ENCODE measurements around the gene DPYD.

DPYD gene

GRCh38 chr1:97837161-97837560 is 83.7 kb downstream of the DPYD start:
- DNase-seq (ENCODE audit: low read depth) = no peak

GRCh38 chr1:97834899-97835298 is 85.9 kb downstream of the DPYD start:
- DNase-seq (ENCODE audit: low read depth) = no peak

GRCh38 chr1:97833881-97834280 is 87.0 kb downstream of the DPYD start:
- DNase-seq (ENCODE audit: low read depth) = no peak

GRCh38 chr1:97832481-97832880 is 88.4 kb downstream of the DPYD start:
- DNase-seq (ENCODE audit: low read depth) = no peak

GRCh38 chr1:97827887-97828286 is 92.9 kb downstream of the DPYD start:
- no peak for DNase-seq (ENCODE audit: low read depth)

- no peak for DNase-seq (ENCODE audit: low read depth)
Observed at GRCh38 chr1:97826820-97827219, 94.0 kb downstream of the DPYD start.

GRCh38 chr1:97824624-97825023 is 96.2 kb downstream of the DPYD start:
- DNase-seq (ENCODE audit: low read depth) = no peak

- no peak for DNase-seq (ENCODE audit: low read depth)
Observed at GRCh38 chr1:97824200-97824599, 96.6 kb downstream of the DPYD start.

- DNase-seq (ENCODE audit: low read depth) = no peak
Observed at GRCh38 chr1:97820470-97821188, 100.2 kb downstream of the DPYD start.

GRCh38 chr1:97816927-97817326 is 103.9 kb downstream of the DPYD start:
- DNase-seq (ENCODE audit: low read depth) = no peak

- no peak for DNase-seq (ENCODE audit: low read depth)
Observed at GRCh38 chr1:97814804-97815203, 106.0 kb downstream of the DPYD start.

- DNase-seq (ENCODE audit: low read depth) = no peak
Observed at GRCh38 chr1:97814121-97814520, 106.7 kb downstream of the DPYD start.

- DNase-seq (ENCODE audit: low read depth) = no peak
Observed at GRCh38 chr1:97812076-97812475, 108.8 kb downstream of the DPYD start.

GRCh38 chr1:97806996-97807520 is 113.8 kb downstream of the DPYD start:
- no peak for DNase-seq (ENCODE audit: low read depth)

- no peak for DNase-seq (ENCODE audit: low read depth)
Observed at GRCh38 chr1:97806326-97806725, 114.5 kb downstream of the DPYD start.

GRCh38 chr1:97805093-97805492 is 115.7 kb downstream of the DPYD start:
- DNase-seq (ENCODE audit: low read depth) = no peak

- no peak for DNase-seq (ENCODE audit: low read depth)
Observed at GRCh38 chr1:97803026-97803425, 117.8 kb downstream of the DPYD start.

- DNase-seq (ENCODE audit: low read depth) = no peak
Observed at GRCh38 chr1:97802011-97802410, 118.8 kb downstream of the DPYD start.

GRCh38 chr1:97797403-97798183 is 123.2 kb downstream of the DPYD start:
- no peak for DNase-seq (ENCODE audit: low read depth)

- DNase-seq (ENCODE audit: low read depth) = no peak
Observed at GRCh38 chr1:97796711-97797110, 124.1 kb downstream of the DPYD start.

- DNase-seq (ENCODE audit: low read depth) = no peak
Observed at GRCh38 chr1:97792655-97793054, 128.2 kb downstream of the DPYD start.

GRCh38 chr1:97791251-97791650 is 129.6 kb downstream of the DPYD start:
- DNase-seq (ENCODE audit: low read depth) = no peak

- no peak for DNase-seq (ENCODE audit: low read depth)
Observed at GRCh38 chr1:97787231-97787630, 133.6 kb downstream of the DPYD start.
